OCI-LY1 (cell line): ENCODE data around the gene ARHGAP24.

Experiments used
- H2AFZ ChIP-seq: fragments of 200-600 bp; sonication (generic), shearing (Covaris generic); 2 replicates; pipeline ENCODE4 v1.6.0; 2014; ENCODE audit warnings: antibody characterized with exemption, mild to moderate bottlenecking, low read length
- H3F3A ChIP-seq: fragments of 200-600 bp; sonication (generic), shearing (Covaris generic); 2 replicates; pipeline ENCODE4 v1.6.0; 2014; ENCODE audit warnings: mild to moderate bottlenecking, antibody characterized with exemption, low read length, moderate library complexity; ENCODE audit not compliant: insufficient read depth
- H3K27ac ChIP-seq: fragments of 200-600 bp; sonication (generic); 2 replicates; pipeline ENCODE4 v1.5.1; 2014; ENCODE audit warnings: low read length, mixed run types, mild to moderate bottlenecking, low read depth; ENCODE audit not compliant: poor library complexity, severe bottlenecking
- H3K27me3 ChIP-seq: fragments of 200-600 bp; sonication (generic); 2 replicates; pipeline ENCODE4 v1.6.0; 2014; ENCODE audit warnings: antibody characterized with exemption, mild to moderate bottlenecking, low read length, moderate library complexity; ENCODE audit not compliant: insufficient read depth
- H3K36me3 ChIP-seq: fragments of 200-600 bp; sonication (generic); 2 replicates; pipeline ENCODE4 v1.6.1; 2014; ENCODE audit warnings: mild to moderate bottlenecking, antibody characterized with exemption, low read length, moderate library complexity, mixed read lengths; ENCODE audit not compliant: insufficient read depth
- H3K4me1 ChIP-seq: fragments of 200-600 bp; sonication (generic); 2 replicates; pipeline ENCODE4 v1.5.1; 2014; ENCODE audit warnings: mild to moderate bottlenecking, low read length, moderate library complexity; ENCODE audit not compliant: insufficient read depth, severe bottlenecking
- H3K4me2 ChIP-seq: fragments of 200-600 bp; sonication (generic), shearing (Covaris generic); 2 replicates; pipeline ENCODE4 v1.6.1; 2014; ENCODE audit warnings: low read length
- H3K4me3 ChIP-seq: fragments of 200-600 bp; sonication (generic); 2 replicates; pipeline ENCODE4 v1.5.1; 2014; ENCODE audit warnings: low read length, low read depth, mild to moderate bottlenecking, mixed read lengths; ENCODE audit not compliant: poor library complexity, severe bottlenecking
- H3K79me2 ChIP-seq: fragments of 200-600 bp; shearing (Covaris generic); 2 replicates; pipeline ENCODE4 v1.6.1; 2016; ENCODE audit warnings: mixed run types, low read length, mixed read lengths; ENCODE audit not compliant: insufficient read depth
- H3K9ac ChIP-seq: fragments of 200-600 bp; sonication (generic), shearing (Covaris generic); 2 replicates; pipeline ENCODE4 v1.6.1; 2014; ENCODE audit warnings: mild to moderate bottlenecking, low read length, mixed read lengths
- H3K9me2 ChIP-seq: fragments of 200-600 bp; sonication (generic), shearing (Covaris generic); 2 replicates; pipeline ENCODE4 v1.6.1; 2014; ENCODE audit warnings: low read depth, mild to moderate bottlenecking, low read length, mixed read lengths
- H3K9me3 ChIP-seq: fragments of 200-600 bp; shearing (Covaris generic); 2 replicates; pipeline ENCODE4 v1.6.1; 2014; ENCODE audit warnings: low read length, mixed read lengths
- H4K20me1 ChIP-seq: fragments of 200-600 bp; sonication (generic), shearing (Covaris generic); 2 replicates; pipeline ENCODE4 v1.6.0; 2016; ENCODE audit warnings: mild to moderate bottlenecking, low read length; ENCODE audit not compliant: insufficient read depth
- CTCF ChIP-seq: fragments of 200-600 bp; sonication (generic), shearing (Covaris generic); IDR thresholded peaks from 2 replicates; pipeline ENCODE4 v1.5.1; 2017; ENCODE audit warnings: mild to moderate bottlenecking, antibody characterized with exemption, low read length, moderate library complexity, mixed read lengths
- EZH2 ChIP-seq: fragments of 200-600 bp; sonication (generic), shearing (Covaris generic); IDR thresholded peaks from 2 replicates; pipeline ENCODE4 v1.8.0; 2017; ENCODE audit warnings: borderline replicate concordance, mixed run types, mild to moderate bottlenecking, antibody characterized with exemption, low read length, moderate library complexity, mixed read lengths

Gene ARHGAP24

GRCh38 chr4:85808104-85808503 is 333.2 kb downstream of the ARHGAP24 start:
- H3K9ac ChIP-seq = no peak overlapping the region
- no peak overlapping the region for H2AFZ ChIP-seq
- H3K36me3 ChIP-seq = peaks cover 45% of the 10 kb centered on the region
- TF ChIP-seq CTCF = no peak
- H3F3A ChIP-seq = no peaks in the 10 kb centered on the region
- H3K27ac ChIP-seq = no peak overlapping the region
- H3K4me1 ChIP-seq = no peaks in the 10 kb centered on the region
- no peak overlapping the region for H3K4me3 ChIP-seq
- H3K27me3 ChIP-seq = no peaks in the 10 kb centered on the region
- H3K9me2 ChIP-seq = no peaks in the 10 kb centered on the region
- H3K79me2 ChIP-seq = peaks cover 17% of the 10 kb centered on the region
- H3K4me2 ChIP-seq = no peak overlapping the region
- H3K9me3 ChIP-seq = no peaks in the 10 kb centered on the region
- H4K20me1 ChIP-seq = no peaks in the 10 kb centered on the region

DNA sequence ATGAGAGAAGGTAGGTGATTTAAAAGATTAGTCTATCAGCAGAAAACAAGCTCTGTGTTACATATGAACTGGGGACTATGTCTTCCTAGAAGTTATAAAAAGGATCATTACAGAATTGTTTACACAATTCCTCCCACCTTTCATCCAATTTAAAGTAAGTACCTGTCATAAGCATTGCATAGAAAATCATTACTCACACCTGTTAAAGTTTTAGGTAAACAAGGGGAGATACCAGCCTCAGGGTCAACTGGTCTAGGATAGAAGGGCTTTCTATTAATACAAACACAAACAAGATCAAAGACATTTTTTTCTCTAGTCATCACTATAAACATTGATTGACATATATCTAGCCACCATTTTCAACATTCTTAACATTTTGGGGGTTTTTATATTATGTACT is 333.9 kb downstream of the ARHGAP24 start:
- no peak overlapping the region for H3K9ac ChIP-seq
- no peak overlapping the region for H2AFZ ChIP-seq
- H3K27ac ChIP-seq = no peak overlapping the region
- no peaks in the 10 kb centered on the region for H4K20me1 ChIP-seq
- peaks cover 47% of the 10 kb centered on the region for H3K36me3 ChIP-seq
- TF ChIP-seq CTCF = no peak
- TF ChIP-seq EZH2 = no peak
- H3K4me3 ChIP-seq = no peak overlapping the region
- no peaks in the 10 kb centered on the region for H3K4me1 ChIP-seq
- H3K79me2 ChIP-seq = peaks cover 10% of the 10 kb centered on the region
- no peaks in the 10 kb centered on the region for H3K27me3 ChIP-seq
- H3K9me3 ChIP-seq = no peaks in the 10 kb centered on the region
- H3K9me2 ChIP-seq = no peaks in the 10 kb centered on the region
- H3F3A ChIP-seq = no peaks in the 10 kb centered on the region
- no peak overlapping the region for H3K4me2 ChIP-seq

DNA sequence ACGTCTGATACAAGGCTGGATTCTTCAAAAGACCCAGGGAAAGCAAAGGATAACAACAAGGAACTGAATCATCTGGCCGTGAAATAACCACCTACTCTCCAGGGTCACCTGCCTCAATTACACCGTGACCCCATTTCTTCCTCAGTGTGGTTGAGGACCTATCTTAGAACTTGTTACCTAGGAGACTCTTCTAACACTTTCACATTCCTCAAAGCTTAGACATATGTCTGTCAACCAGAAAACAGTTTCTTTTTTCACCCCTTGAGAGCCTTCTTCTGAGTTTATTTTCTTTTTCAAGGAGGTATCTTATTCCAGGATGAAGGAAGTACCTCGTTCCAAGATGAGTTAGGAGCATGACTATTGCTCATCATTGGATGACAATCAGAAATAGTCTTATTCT is 337.8 kb downstream of the ARHGAP24 start:
- Histone ChIP-seq H2AFZ (no peak overlapping the region), H4K20me1 (no peaks in the 10 kb centered on the region), H3K27me3 (no peaks in the 10 kb centered on the region), H3K36me3 (peaks cover 38% of the 10 kb centered on the region), H3K27ac (no peak overlapping the region), H3K9me2 (no peaks in the 10 kb centered on the region), H3K9ac (no peak overlapping the region), H3K79me2 (peaks cover 8% of the 10 kb centered on the region), H3K4me1 (no peaks in the 10 kb centered on the region), H3F3A (0 out of 2 replicates have a peak, but pooled peaks cover 3% of the 10 kb centered on the region), H3K4me3 (no peak overlapping the region), H3K4me2 (no peak overlapping the region), H3K9me3 (no peaks in the 10 kb centered on the region)
- TF ChIP-seq EZH2 (no peak), CTCF (no peak)
